Right lobe of liver (tissue), 4 donors: Measurements from ENCODE around the gene TOR1AIP2.

Experiments used
- POLR2A ChIP-seq: fragments of 450-650 bp; IDR thresholded peaks from one replicate; pipeline ENCODE4 v1.6.1; 2017; ENCODE audit warnings: antibody characterized with exemption, mild to moderate bottlenecking
- TF ChIP-seq, protein P1 (sequence below), 4 donors: fragments of 200-600 bp in 3 of 4; fragments of 450-650 bp in 1 of 4; IDR thresholded peaks; one replicate each; pipeline versions ENCODE4 v1.5.1 to v1.8.0; 2016 to 2022; ENCODE audit warnings: antibody characterized with exemption in 4 of 4, mild to moderate bottlenecking in 2 of 4
- donor health status: DM: no; HTN: no; CAD: no.
- donor health status: DM: no; HTN: no; CAD: no.
- donor health status: DM: no; HTN: yes; CAD: no.

DNA sequence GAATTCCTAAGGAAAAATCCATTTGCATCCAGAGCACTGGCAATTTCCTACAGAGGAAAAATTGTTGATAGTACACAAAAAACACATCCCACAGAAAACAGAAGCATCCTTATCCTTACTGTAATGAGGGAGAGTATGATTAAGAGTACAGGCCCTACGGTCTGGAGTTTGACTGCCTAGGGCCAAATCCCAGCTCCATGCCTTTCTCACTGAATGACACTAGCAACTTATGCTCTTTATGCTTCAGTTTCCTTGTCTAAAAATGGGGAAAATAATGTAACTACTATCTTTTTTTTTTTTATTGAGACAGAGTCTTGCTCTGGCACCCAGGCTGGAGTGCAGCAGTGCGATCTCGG lies 49.2 kb upstream of the TOR1AIP2 start:
- TF ChIP-seq, protein P1, sequence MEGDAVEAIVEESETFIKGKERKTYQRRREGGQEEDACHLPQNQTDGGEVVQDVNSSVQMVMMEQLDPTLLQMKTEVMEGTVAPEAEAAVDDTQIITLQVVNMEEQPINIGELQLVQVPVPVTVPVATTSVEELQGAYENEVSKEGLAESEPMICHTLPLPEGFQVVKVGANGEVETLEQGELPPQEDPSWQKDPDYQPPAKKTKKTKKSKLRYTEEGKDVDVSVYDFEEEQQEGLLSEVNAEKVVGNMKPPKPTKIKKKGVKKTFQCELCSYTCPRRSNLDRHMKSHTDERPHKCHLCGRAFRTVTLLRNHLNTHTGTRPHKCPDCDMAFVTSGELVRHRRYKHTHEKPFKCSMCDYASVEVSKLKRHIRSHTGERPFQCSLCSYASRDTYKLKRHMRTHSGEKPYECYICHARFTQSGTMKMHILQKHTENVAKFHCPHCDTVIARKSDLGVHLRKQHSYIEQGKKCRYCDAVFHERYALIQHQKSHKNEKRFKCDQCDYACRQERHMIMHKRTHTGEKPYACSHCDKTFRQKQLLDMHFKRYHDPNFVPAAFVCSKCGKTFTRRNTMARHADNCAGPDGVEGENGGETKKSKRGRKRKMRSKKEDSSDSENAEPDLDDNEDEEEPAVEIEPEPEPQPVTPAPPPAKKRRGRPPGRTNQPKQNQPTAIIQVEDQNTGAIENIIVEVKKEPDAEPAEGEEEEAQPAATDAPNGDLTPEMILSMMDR (IDR thresholded peaks at IDR 0.05), result no peak
- no peak for TF ChIP-seq POLR2A
